Kidney glomerular epithelial cell (primary cell): ENCODE measurements around the gene PDE7B.
"Not testable (repeated sequence)": the region's sequence is repeated elsewhere in the genome, so short reads cannot be mapped to it uniquely, and the experiment has no call there.

Source experiments
- DNase-seq: peaks from one replicate; lab custom pipeline; 2025; lab: John Stamatoyannopoulos, UW

Gene PDE7B

GRCh38 chr6:136072691-136073090, 221.2 kb downstream of the PDE7B start:
- no peak for DNase-seq

- no peak for DNase-seq
These were observed 221.7 kb downstream of the PDE7B start for GRCh38 chr6:136073216-136073615.

GRCh38 chr6:136076496-136076895, 225.0 kb downstream of the PDE7B start:
- DNase-seq, result no peak

DNA sequence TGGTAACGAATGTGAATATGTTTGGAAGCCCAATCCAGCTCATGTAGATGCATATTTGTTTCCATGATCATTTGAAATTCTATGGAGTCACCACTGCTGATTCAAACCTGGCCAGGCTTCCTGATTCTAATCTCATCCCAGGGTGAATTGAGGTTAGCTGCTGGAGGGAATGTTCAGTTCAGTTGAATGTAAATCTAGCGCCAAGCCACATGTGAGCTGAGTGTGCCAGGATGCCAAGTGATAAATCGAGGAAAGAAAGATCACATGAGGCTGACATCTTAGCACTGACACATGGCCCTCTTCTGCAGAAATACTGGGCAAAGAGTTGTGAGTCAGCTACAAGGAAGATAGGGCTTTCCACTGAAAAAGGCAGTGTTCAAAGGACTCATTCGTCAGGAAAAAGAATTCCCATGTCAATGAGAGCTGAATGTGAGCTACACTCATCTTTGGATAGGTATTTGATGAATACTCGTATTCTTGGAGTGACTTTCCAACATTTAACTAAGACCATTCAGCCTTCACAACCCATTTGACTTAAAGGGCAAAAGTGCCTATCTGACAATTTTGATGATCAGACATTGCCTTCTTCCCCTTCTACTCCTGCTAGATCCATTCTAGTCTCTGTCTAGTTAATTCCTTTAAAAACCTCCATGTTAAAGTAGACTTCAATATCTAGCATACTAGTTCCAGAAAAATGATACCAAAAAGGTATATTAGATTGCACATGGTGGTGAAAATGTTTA, 226.5 kb downstream of the PDE7B start:
- DNase-seq, result no peak

DNA sequence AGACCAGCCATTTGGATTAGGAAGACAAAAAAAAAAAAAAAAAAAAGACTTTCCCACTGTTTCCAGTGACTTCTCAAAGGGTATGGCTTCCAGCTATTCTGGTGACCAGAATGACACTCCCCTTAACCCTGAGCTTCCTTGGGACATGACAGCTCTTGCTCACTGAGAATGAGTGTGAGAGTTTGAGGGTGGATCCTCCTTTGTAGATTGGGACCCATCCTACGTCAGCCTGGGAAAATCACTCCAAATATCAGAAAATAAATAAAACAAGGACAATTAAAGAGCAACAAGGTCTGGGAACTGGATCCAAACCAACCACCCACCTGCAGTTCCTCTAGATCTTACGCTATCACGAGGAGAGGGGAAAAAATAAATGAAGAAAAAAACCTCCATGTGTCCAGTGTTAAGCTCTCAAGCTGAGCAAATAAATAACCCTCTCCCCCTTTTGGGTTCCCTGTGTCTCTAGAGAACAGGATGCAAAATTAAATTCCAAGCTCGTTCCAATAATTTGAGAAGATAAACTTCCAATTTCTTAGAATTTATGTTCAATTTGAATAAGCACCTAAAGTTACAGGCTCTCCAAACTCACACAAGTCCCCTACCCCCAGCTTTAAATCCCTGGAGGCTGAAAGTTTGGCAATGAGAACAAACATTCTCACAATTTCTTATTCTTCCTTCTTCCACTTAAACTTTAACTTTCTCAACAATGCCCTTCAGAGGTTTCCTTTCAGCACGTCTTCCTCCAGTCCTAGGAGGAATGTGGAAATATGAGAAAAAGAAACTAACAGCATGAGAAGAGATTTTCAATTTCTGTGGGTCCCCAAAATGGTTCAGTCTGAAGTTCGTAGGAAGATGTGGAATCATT, 228.4 kb downstream of the PDE7B start:
- no peak for DNase-seq

DNA sequence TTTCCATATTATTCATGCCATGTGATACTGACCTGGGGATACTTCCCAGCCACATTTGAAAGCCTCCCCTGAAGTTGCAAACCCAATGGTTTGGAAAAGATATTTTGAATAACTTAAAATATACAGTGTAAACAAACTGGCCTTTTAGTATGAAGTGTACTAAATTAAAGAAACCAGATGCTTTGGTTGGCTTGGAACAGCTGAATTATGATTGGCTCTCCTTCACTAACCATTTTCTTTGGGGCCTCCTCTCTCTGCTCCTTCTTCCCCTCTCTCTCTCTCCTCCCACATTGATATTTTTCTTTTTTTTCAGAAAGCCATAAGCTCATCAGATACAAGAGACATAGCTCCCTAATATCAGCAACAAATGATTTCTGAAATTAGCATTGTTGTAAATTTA, 232.0 kb downstream of the PDE7B start:
- DNase-seq, result no peak

DNA sequence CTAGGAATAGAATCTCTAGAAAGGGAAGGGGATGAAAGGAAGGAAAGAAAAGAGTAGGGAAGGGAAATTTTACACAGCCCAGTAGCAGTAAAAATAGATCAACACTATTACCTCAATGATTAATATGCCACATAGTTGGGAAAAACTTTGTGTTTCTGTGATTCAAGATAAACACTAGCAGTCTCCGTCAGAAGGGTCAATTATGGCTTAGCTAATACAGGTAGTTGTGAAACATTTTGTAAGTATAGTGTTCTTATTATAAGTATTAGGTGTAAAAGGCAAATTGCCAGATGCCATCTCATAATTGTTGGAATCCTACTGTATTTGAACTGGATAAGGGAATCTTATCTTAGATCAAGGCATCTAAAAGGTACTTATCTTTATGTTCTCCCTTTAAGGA, 232.9 kb downstream of the PDE7B start:
- DNase-seq, result no peak

- DNase-seq, result peak; percentile 14
These were observed 234.0 kb downstream of the PDE7B start for GRCh38 chr6:136085370-136086115.

- DNase-seq, result no peak
These were observed 235.2 kb downstream of the PDE7B start for GRCh38 chr6:136086686-136087085.

GRCh38 chr6:136087986-136088385, 236.5 kb downstream of the PDE7B start:
- DNase-seq, result no peak

- no peak for DNase-seq
These were observed 237.2 kb downstream of the PDE7B start for GRCh38 chr6:136088693-136089092.

DNA sequence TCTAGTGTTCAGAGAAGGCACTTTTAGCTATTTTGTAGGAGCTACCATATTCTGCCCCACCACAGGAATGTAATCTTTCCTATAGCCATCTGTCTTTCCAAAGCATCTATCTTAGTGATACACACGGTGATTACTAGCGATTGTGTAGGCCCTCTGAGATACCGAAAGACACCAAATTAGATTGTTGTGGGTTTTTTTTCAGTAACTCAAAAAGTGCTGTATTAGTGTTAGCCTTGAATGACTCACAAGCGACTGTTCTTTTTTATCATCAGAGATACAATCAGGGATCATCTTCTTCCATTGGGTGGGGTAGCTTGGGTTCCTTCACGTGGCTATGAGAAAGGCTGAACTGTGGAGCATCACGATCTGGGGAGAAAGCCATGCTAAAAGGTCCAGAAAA, 238.4 kb downstream of the PDE7B start:
- DNase-seq, result no peak

- DNase-seq, result no peak
These were observed 239.4 kb downstream of the PDE7B start for GRCh38 chr6:136090929-136091328.

GRCh38 chr6:136092897-136093296, 241.4 kb downstream of the PDE7B start:
- DNase-seq, result no peak

DNA sequence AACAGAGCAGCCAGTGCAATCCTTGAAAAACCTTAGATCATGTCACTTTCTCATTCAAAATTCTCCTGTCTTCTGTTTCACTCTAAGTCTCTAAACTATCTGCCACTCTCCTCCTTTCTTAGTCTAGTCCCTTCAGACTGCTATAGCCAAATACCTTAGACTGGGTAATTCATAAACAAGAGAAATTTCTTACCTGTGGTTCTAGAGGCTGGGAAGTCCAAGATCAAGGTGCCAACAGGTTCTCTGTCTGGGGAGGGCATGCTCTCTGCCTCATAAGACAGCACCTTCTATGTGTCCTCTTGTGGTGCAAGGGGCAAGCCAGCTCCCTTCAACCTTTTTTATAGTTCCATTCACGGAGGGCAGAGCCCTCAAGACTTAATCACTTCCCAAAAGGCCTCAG, 242.3 kb downstream of the PDE7B start:
- DNase-seq, result no peak

DNA sequence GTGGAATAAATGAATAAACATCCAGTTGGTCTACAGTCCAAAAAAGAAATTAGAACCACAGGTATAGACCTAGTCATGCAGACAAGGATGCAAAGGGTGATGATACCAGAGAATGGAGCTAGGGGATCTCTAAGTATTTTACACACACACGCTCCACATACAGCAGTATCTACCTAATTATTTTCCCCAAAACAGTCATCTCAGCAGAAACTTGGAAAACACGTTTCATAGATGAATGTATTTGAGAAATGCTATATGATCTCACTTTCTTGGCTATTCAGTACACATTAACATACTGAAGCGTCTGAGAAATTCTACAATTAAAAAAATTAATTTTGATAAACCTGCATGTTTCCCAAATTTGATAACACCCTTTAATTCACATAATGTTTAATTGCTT, 243.3 kb downstream of the PDE7B start:
- DNase-seq, result no peak

GRCh38 chr6:136095986-136096385, 244.5 kb downstream of the PDE7B start:
- DNase-seq, result no peak

DNA sequence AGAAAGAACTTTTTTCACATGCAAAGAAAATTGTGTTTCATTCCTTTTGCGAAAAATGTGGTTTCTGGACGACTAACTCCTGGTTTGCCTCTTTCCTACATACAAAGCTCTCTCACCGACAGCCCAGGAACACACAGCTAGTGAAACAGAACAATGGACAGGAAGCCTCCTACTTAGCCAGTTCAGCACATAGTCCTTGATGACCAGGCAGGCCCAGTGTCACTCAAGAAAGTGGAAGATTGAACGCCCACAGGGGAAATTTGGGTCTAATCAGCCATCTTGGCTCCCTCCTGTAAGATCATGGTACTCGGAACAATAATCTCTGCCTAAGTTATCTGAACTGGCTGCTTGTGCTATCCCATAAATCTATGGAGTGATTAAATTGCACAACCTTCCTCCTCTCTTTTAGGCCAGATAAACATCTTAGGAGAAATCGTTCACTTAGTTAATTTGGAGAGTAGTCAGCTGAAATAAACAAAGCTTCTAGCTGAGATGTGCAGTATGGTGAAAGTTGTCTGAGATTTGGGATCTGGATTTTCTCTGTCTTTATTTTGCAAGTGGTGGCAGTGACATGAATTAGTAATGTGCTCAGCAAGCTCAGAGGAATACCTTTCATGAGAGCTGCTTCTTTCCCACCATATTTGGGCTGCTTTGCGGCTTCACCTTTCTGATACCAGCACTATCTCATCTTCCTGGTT, 251.6 kb downstream of the PDE7B start:
- no peak for DNase-seq

DNA sequence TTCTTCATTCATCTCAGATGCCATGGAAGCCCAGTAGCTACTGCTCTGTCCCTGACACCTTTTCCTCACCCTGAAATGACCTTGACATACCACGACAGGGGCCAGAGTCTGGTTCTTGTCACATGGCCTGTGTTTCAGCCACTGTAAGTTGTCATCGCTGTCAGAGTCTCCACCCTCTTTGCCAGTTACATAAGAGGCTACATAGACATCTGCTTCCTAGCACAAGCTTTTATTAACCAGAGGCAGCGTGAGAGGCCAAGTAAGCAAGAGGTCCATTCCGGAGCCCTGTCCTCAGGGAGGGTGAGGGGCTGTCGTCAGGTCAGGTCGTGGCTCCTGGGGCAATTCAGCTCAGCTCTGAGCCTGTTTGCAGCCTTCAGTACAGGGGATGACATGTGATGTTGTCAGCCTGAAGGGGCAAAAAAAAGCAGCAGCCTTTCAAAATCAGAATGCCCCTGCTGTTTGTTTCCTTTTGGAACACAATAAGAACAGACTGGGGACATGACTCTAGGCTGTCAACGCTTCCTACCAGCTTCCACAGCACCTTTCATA, 252.3 kb downstream of the PDE7B start:
- DNase-seq, result no peak

DNA sequence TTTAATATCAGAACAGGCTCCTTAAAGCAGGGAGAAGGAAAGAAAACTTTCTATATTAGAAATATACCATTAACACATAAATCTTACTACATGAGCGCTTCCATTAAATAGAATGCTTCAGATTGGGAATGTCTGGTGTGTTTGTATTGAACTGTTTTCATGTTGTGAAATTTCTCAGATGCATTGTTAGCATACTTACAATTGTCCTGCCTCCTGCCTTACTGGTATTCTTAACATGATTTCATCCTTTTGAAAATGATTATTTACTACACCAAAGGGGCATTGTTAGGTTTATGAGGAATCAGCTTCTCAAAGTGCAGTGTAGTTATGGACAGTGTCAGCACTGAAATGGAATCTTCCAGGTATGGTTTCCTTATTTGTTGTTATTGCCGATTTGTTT, 253.1 kb downstream of the PDE7B start:
- no peak for DNase-seq

DNA sequence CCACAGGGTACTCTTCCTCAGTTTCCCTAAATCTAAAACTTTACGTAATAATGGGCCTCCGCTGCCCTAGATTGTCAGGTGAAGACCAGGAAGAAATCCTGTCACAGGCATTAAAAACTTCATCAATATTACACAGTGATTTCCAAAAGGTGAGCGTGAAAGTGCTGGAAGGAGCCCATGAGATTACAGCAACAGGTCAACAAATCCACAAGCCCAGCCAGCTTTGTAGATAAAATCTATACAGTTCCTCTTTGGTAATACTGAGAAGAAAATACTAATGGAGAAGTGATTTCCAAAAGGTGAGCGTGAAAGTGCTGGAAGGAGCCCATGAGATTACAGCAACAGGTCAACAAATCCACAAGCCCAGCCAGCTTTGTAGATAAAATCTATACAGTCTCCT, 254.3 kb downstream of the PDE7B start:
- not testable (repeated sequence) for DNase-seq
